ENCODE measurements around the gene SMIM11. TPM values are rescaled to one million over a fixed set of nuclear protein-coding genes. Genes with fewer than 3 reads are reported as not detected.
"Not testable (repeated sequence)": the region's sequence is repeated elsewhere in the genome, so short reads cannot be mapped to it uniquely, and the experiment has no call there.

The SMIM11 gene
- polyA plus RNA-seq, 3 donors: 1.5 to 5.7 (median 3.2) TPM

GRCh38 chr21:34383138-34383537 lies 7.8 kb downstream of the SMIM11 start:
- not testable (repeated sequence) for DNase-seq (ENCODE audit: extremely low read depth in 1 of 11, low read depth in 9 of 11, low spot score in 4 of 11)

GRCh38 chr21:34383724-34384415 lies 8.6 kb downstream of the SMIM11 start:
- DNase-seq (ENCODE audit: extremely low read depth in 1 of 11, low read depth in 9 of 11, low spot score in 4 of 11): not testable (repeated sequence)

GRCh38 chr21:34400522-34400921 lies 25.2 kb downstream of the SMIM11 start:
- not testable (repeated sequence) for DNase-seq (ENCODE audit: extremely low read depth in 1 of 11, low read depth in 9 of 11, low spot score in 4 of 11)

GRCh38 chr21:34404742-34405141 lies 29.4 kb downstream of the SMIM11 start:
- not testable (repeated sequence) for DNase-seq (ENCODE audit: extremely low read depth in 1 of 11, low read depth in 9 of 11, low spot score in 4 of 11)

DNA sequence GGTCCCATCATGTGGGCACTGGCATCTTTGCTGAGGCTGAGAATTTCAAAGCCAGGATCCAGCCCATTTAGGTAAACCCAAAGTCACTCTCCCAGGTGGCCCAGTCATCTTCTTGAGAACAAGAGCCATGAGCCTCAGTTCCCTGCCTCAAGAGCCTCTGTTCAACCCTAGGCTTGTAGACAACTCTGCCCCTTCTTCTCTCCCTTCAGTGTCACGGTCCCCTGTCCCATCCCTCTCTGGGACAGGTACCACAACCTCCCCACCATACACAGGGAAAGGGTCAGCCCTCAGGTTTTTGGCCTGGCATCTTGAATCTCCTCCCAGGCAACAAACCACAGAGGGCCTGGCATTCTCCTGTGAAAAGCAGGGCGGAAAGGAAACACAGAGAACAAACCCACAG lies 30.4 kb downstream of the SMIM11 start:
- not testable (repeated sequence) for DNase-seq (ENCODE audit: extremely low read depth in 1 of 11, low read depth in 9 of 11, low spot score in 4 of 11)

GRCh38 chr21:34406102-34406501 lies 30.8 kb downstream of the SMIM11 start:
- DNase-seq (ENCODE audit: extremely low read depth in 1 of 11, low read depth in 9 of 11, low spot score in 4 of 11): not testable (repeated sequence)

GRCh38 chr21:34406676-34407075 lies 31.4 kb downstream of the SMIM11 start:
- not testable (repeated sequence) for DNase-seq (ENCODE audit: extremely low read depth in 1 of 11, low read depth in 9 of 11, low spot score in 4 of 11)

DNA sequence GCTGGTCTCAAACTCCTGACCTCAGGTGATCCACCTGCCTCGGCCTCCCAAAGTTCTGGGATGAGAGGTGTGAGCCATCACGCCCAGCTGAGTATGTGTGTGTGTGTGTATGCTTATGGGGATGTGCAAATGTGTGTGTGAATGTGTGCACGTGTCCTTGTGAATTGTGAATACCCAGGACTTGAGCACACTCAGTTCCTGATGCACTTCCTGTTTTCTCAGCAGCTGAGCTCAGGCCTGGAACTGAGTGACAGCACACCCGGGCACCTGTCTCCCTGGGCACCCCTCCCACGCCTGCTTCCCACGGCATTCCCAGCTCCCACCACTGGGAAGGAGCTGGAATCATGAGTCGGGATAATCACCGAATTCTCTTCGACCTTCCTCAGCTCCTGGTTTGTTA lies 32.0 kb downstream of the SMIM11 start:
- DNase-seq (ENCODE audit: extremely low read depth in 1 of 11, low read depth in 9 of 11, low spot score in 4 of 11): not testable (repeated sequence)

GRCh38 chr21:34417448-34418077 lies 42.3 kb downstream of the SMIM11 start:
- not testable (repeated sequence) for DNase-seq (ENCODE audit: extremely low read depth in 1 of 11, low read depth in 9 of 11, low spot score in 4 of 11)

DNA sequence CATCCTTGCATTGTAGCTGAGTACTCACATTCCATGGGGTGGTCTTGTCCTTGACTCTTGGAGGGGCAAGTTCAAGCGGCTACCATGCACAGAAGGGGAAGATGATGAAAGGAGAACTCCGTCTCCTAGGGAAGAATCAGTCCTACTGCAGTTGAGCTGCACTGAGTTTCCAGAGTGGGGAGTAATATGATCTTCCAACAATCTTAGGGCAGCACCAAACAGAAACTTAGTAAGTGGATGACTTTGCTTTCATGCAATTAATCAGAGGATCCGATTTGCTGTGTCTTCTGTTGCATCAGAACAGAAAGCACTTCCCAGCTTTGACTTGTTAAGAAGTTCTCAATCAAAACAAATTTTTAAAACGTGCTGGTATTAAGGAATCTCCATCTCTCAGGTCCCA lies 48.5 kb downstream of the SMIM11 start, which contains the start of gene SMIM34:
Gene SMIM34, minus strand, starts transcription at position 147 of the 400 bp plus-strand sequence. Its CDS starts 112 bp downstream, at position 35.
- not testable (repeated sequence) for DNase-seq (ENCODE audit: extremely low read depth in 1 of 11, low read depth in 9 of 11, low spot score in 4 of 11)

GRCh38 chr21:34427339-34427738 lies 52.0 kb downstream of the SMIM11 start:
- not testable (repeated sequence) for DNase-seq (ENCODE audit: extremely low read depth in 1 of 11, low read depth in 9 of 11, low spot score in 4 of 11)

GRCh38 chr21:34428441-34428840 lies 53.1 kb downstream of the SMIM11 start:
- not testable (repeated sequence) for DNase-seq (ENCODE audit: extremely low read depth in 1 of 11, low read depth in 9 of 11, low spot score in 4 of 11)

DNA sequence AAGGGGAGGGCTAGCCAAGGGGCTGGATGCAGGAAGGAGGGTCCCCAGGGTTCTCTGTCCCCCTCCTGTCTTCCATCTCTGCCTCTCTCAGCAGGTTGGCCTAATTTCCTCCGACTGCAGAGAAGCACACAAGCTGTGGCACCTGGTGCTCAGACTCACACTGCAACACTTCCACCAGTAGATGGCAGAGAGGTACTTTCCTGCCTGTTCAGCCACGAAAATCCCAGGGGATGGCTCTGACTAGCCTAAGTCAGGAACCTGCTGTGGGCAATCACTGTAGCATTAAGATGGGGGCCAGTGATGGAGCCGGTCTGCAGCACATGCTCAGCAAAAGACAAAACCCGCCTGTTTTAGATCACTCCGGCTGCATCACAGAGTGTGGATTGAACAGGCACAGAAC lies 54.4 kb downstream of the SMIM11 start:
- DNase-seq (ENCODE audit: extremely low read depth in 1 of 11, low read depth in 9 of 11, low spot score in 4 of 11): not testable (repeated sequence)

Other genes with a start within 250 kb of the SMIM11 start
- 1 to 10 TPM in 1 of 3 donors, under 1 TPM in 2; 0.82 to 1.7 (median 0.92) TPM for gene KCNE2, start 11.5 kb upstream of the SMIM11 start, polyA plus RNA-seq (ENCODE audit: insufficient read length in 3 of 3)
- gene SMIM34, start 48.4 kb downstream of the SMIM11 start, polyA plus RNA-seq (ENCODE audit: insufficient read length in 3 of 3): under 1 TPM; 0.28 to 0.61 (median 0.37) TPM
- gene KCNE1, start 136.7 kb downstream of the SMIM11 start, polyA plus RNA-seq (ENCODE audit: insufficient read length in 3 of 3): under 1 TPM; 0.64 to 0.92 (median 0.76) TPM
- gene RCAN1, start 239.6 kb downstream of the SMIM11 start, polyA plus RNA-seq (ENCODE audit: insufficient read length in 3 of 3): 10 to 100 TPM; 31.6 to 44.6 (median 34.9) TPM